Measurements from ENCODE around the gene GPR35.

GPR35 gene

DNA sequence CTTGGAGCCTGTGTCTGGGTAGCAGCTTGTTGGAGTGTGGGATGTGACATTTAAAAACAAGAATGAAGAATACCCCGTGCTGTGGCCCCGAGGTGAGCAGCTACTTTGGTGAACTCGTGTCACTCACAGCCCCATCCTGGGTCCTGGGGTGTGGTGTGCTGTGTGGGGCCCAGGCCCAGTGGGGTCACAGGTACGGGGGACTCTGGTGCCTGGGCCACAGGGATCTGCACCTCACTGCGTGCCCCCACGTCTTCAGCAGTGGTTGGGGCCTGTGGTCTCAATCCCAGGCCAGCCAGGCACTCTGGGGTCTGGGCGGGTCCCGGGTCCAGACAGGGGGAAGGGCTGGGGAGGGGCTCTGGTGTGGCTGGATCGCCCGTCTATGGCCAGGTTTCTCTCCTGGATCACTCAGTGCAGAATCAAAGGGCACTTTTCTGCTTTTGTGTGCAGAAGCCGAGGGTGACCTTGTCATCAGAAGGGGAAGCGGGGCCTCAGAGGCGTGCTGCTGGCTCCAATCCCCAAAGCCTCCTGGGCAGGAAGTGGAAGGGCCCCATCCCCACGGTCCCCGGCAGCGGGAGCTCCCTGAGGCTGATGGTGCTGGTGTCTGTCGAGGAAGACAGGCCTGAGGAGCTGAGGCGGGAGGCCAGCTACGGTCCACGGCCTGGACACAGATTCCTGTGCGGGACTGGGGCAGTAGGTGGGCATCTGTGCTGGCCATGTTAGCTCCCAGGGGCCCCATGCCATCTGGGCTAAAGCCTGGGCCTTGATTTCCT is 1.4 kb downstream of the GPR35 start:
- FAIRE-seq: no peak

DNA sequence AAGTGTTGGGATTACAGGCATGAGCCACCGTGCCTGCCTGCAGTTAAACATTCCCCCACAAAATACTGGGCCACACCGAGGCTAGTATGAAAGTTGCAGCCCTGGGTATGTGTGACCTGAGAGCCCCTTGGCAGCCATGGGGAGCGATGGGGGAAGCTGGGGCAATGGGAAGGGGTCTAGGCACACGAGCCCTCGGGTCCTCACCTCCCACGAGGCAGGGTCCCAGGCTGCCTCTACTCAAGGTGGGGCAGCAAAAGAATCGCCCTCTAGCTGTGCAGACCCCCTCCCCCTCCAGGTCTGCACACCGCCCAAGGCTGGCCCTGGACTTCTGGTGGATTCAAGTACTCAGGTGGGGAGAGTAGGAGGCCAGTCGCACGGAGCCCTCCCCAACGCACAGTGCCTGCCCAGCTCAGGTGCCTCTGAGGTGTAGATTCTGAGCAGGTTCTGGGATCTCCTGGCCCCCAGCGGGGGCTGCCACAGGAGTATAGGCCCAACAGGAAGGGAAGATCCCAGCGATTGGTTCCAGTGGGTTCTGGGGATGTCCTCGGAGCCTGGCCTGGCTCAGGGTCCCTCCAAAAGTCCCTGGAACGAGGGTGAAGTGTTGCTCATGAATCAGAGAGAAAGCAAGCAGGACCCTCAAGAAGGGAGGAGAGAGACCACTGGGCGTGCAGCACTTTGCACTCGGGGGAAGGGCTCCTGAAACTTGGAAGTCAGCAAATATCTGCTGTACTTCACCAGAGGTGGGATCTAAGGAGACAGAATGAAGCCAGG is 2.6 kb downstream of the GPR35 start:
- no peak for FAIRE-seq

DNA sequence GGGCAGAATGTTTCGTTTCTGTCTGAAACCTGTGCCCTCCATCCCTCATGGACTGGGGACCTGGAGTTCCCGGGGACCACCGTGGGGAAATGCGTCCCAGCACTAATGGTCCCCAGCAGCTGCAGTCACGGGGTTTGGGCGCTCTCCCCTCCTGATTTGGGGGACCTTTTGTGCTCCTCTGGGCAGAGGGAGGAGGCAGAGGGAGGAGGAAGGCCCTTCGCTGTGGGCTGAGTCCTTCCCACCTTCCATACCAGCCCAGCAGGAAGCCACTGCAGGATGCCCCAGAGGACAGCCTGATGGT is 3.2 kb downstream of the GPR35 start:
- FAIRE-seq: no peak

DNA sequence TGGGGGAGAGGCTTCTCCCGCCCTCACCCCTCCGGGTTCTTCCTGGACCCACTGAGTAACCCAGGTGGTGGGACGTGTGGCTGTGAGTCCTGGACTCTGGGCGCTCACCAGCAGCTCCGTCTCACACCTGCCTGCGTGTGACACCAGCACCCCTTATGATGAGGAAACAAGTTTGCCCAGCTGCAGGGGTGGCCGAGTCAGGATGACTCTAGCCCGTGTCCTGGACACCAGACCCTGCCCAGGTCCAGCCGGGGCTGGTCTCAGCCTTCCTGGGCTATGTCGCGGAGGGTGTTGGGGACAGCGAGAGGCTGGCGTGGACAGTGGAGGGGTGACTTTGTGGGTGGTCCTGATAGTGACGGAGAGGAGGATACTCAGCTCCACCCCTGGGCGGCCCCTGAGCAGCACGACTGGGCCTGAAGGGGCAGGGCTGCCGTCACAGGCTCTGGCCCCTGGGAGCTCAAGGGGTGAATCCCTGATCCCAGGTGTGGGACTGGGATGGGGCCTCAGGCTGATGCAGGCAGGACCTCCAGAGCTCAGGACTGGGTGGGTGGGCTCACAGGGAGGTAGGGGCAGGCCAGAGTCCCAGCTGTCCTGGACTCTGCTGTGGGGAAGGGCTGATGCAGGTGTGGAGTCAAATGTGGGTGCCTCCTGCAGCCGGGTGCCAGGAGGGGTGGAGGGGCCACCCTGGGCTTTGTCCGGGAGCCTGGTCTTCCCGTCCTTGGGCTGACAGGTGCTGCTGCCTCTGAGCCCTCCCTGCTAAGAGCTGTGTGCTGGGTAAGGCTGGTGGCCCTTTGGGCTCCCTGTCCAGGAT is 3.7 kb downstream of the GPR35 start:
- no peak for FAIRE-seq

DNA sequence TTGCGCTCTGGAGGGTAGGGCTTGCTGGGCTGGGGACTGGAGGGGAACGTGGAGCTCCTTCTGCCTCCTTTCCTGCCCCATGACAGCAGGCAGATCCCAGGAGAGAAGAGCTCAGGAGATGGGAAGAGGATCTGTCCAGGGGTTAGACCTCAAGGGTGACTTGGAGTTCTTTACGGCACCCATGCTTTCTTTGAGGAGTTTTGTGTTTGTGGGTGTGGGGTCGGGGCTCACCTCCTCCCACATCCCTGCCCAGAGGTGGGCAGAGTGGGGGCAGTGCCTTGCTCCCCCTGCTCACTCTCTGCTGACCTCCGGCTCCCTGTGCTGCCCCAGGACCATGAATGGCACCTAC is 4.3 kb downstream of the GPR35 start:
- no peak for FAIRE-seq

DNA sequence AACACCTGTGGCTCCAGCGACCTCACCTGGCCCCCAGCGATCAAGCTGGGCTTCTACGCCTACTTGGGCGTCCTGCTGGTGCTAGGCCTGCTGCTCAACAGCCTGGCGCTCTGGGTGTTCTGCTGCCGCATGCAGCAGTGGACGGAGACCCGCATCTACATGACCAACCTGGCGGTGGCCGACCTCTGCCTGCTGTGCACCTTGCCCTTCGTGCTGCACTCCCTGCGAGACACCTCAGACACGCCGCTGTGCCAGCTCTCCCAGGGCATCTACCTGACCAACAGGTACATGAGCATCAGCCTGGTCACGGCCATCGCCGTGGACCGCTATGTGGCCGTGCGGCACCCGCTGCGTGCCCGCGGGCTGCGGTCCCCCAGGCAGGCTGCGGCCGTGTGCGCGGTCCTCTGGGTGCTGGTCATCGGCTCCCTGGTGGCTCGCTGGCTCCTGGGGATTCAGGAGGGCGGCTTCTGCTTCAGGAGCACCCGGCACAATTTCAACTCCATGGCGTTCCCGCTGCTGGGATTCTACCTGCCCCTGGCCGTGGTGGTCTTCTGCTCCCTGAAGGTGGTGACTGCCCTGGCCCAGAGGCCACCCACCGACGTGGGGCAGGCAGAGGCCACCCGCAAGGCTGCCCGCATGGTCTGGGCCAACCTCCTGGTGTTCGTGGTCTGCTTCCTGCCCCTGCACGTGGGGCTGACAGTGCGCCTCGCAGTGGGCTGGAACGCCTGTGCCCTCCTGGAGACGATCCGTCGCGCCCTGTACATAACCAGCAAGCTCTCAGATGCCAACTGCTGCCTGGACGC is 4.9 kb downstream of the GPR35 start:
- FAIRE-seq: no peak

DNA sequence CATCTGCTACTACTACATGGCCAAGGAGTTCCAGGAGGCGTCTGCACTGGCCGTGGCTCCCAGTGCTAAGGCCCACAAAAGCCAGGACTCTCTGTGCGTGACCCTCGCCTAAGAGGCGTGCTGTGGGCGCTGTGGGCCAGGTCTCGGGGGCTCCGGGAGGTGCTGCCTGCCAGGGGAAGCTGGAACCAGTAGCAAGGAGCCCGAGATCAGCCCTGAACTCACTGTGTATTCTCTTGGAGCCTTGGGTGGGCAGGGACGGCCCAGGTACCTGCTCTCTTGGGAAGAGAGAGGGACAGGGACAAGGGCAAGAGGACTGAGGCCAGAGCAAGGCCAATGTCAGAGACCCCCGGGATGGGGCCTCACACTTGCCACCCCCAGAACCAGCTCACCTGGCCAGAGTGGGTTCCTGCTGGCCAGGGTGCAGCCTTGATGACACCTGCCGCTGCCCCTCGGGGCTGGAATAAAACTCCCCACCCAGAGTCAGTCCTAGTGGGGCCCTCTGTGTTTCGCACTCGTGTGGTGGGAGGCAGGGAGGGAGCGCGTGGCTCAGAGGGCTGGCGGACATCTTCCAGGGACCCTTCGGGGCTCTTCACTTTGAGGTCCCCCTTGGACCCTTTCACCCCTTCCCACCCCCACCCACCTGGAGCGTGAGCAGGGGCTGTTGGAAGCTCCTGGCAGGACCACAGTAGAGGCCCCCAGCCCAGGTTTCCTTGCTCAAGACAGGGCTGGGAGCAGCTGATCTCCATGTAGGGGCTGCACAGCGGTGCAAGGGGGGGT is 5.7 kb downstream of the GPR35 start:
- FAIRE-seq: no peak

DNA sequence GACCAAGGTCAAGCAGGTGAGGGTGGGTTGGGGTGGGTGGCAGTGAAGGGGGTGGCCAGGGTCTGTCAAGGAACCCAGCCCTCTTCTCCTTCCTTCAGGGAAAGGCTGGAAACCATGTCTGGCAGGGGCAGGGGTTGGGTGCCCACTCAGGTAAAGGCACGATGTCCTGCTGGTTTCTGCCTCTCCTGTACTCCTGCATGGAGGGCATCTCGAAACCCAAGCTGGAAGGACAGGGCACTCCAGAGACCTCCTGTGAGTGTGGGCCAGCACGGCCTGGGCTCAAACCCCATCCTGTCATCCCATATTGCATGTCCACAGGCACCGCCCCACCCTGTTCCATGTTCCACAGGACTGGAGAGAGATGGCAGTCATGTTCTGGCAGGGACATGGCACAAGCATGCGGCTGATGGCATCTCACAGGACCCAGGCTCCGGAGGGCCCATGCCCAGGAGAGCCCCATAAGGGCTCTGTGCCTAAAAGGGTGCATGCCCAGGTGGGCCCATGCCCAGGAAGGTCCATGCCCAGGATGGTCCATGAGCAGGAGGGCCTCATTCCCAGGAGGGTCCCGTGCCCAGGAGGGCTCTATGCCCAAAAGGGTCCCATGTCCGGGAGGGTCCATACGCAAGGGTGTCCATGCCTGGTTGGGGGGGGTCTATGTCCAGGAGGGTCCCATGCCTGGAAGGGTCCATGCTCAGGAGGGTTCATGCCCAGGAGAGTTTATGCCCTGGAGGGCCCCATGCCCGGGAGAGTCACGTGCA is 6.4 kb downstream of the GPR35 start:
- no peak for FAIRE-seq

DNA sequence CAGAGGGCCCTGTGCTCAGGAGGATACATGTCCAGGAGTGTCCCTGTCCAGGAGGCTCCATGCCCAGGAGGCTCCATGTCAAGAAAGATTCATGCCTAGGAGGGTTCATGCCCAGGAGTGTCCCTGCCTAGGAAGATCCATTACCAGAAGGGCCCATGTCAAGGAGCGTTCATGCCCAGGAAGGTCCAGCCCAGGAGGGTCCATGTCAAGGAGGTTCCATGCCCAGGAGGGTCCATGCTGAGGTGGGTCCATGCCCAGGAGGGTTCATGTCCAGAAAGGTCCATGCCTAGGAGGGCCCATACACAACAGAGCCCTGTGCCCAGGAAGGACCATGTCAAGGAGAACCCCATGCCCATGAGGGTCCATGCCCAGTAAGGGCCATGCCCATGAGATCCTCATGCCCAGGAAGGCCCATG is 7.0 kb downstream of the GPR35 start:
- FAIRE-seq: no peak

DNA sequence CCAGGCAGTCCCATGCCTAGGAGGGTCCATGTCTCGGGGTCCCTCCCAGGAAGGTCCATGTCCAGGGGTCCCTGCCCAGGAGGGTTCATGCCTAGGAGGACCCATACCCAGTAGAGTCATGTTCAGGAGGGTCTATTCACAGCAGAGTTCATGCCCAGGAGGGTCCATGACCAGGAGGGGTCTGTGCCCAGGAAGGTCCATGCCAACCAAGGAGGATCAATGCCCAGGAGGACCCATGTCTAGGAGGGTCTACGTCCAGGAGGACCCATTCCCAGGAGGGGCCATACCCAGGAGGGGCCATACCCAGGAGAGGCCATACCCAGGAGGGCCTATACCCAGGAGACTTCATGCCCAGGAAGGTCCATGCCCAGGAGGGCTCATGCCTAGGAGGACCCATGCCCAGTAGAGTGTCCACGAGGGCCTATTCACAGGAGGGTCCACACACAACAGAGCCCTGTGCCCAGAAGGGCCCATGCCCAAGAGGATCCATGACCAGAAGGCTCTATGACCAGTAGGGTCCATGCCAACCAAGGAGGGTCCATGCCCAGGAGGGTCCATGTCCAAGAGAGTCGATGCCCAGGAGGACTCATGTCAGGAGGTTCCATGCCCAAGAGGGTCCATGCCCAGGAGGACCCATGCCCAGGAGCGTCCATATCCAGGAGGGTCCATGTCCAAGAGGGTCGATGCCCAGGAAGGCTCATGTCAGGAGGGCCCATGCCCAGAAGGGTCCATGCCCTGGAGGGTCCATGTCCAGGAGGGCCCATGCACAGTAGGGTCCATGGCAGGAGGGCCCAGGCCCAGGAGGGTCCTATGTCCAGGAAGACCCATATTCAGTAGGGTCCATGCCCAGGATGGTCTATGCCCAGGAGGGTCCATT is 10.1 kb downstream of the GPR35 start:
- no peak for FAIRE-seq

DNA sequence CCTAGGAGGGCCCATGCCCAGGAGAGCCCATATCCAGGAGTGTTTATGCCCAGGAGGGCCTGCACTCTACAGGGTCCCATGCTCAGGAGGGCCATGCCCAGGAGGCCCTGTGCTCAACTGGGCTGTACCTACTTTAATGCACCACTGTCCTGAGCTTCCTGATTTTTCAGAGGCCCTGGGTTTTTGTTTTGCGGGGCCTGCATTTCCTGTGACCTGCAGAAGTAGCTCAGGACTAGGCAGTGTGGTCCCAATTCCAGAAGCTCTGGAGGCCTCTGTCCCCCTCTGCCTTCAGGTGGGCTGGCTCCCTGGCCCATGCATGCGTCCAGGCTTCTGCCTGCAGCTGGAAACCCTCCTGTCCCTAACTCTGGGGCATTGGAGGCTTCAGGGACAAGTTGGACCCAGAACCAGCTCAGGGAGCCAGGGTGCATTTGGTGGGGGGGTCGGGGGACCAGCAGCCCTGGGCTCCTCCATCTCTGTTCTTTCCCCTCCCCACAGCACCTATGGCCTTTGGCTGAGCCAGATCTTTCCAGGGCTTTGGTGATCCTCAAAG is 10.8 kb downstream of the GPR35 start:
- FAIRE-seq: no peak

DNA sequence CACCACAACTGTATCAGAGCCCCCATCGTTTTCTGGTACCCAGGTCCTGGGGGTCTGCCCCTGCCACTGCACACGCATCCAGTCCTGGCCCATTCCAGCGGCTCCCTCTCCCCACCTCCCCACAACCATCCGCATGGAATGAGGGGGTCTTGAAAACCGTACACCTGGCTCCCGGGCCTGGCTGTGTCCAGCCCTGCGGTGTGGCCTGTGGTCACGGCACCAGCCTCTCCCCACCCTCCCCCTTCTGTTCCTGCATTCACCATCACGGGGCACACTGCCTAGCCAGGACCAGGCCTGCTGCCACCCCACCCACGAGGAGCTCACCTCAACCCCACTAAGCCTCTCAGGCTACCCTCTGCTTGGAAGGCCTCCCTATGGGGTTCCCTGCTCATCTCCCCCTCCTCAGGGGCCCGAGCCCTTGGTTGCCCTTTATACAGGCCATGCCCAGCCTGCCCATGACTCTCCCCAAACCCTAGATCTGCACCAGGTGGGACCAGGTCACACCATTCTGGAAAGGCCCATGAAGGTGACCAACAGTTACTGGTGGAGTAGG is 11.4 kb downstream of the GPR35 start:
- no peak for FAIRE-seq

DNA sequence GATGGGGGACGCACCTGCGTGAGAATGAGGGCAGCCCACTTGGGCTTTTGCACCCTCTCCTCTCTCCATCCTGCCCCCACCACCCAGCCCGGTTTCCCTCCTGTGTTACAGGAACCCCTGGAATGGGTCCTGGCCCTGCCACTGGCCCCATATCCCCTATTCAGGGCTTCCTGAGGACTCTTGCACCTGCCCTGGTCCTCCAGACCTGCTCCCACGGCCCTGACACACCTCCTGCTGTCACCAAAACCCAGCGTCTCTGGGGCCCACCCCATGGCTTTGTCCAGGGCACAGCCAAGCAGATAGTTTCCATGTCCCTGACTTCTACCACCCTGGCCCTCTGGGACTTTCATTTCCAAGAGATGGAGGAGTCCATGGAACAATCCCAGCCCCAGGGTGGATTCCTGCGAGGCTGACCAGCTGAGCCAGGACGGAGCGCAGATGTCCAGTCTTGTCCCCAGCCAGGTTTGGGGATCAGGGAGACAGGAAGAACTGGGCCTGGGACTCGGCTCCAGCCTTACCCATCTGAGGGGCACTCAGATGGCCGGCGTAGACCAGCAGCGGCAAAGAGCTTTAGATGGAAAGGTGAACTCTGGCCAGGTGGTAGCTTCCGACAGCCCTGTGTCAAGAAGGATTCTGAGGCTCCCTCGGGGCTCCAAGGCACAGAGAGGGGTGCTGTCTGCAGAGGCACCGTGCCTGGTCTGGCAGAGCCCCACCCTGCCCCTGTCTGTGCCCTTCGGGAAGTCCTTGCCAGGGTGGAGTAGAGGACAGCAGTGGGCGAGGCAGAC is 12.0 kb downstream of the GPR35 start:
- FAIRE-seq: no peak

DNA sequence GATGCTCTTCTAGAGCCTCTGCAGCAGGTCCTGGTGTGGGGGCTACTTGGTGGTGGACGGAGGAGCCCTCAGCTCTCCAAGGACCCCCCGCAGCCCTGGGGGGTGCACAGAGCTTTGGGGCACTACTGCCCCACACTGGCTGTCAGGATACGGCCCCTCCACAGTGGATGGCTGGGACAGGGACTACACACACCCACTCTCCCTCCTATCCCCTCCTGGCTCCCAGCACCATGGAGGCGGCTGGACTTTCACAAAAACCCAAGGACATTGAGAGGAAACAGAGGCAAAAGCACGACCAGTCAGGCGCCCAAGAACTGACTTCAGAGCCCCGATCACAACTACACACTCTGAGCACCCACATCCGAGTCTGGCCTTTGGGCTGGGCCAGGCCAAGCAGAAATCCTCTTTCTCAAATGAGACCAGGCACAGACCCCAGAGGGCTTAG is 12.6 kb downstream of the GPR35 start:
- FAIRE-seq: no peak

DNA sequence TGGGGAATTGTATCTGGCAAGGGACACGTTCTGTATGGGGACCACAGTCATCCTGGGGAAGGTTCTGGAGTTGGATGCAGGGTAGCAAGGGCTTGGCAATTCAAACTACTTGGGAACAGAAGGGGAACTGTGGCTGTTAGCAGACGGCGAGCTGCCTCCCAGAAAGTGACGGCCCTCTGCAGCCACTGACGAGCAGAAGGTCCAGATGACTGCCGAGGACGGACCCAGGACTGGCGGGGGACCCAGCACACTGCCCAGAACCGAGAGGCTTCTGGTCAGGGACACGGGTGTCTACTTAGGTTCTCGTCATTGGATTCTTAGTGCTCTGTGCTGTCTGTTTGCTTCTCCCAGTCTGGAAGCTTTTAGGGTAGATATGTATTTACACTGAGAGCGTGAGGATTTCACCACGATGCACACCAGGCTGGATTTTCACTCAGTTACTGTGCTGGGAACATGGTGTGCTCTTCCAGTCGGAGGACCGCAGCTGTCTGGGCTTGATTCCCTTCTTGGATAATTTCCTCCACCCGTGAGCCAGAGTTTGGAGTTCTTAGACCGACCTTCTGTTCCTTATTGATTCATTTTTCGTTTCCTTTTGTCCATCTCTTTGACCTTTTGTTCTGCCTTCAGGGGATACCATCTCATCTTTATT is 13.4 kb downstream of the GPR35 start:
- no peak for FAIRE-seq

DNA sequence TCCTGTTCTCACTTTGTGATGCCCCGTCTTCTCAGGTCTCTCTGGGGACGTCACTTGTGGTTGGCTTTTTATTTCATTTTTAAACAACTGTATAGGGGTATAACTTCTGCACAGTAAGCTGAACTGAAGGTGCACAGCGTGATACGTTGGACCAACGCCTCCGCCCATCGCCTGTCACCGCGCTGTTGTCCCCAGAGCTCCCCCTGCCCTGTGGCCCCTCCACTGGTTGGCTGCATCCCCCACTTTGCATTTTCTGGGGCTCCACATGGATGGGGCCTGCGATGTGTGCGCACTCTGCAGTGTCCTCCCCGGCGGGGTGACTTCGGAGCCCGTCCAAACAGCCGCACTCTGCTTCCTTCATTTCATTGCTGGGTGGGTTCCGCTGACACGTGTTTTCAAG is 14.3 kb downstream of the GPR35 start:
- no peak for FAIRE-seq

DNA sequence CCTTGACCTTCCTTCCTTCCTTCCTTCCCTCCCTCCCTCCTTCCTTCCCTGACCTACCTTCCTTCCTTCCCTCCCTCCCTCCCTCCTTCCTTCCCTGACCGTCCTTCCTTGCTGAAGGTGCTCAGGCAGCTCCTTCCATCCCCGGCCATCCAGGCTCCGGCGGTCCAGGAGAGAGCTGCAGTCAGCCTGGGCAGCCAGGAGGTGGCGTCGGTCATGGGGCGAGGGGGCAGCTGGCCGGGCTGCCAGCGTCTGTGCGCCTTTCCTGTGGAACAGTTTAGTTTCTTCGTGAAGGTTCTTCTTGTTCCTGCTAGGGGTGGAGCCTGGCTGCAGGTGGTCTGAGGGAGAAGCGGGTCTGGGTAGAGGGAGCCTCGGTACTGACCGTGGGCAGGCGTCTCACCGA is 15.7 kb downstream of the GPR35 start:
- no peak for FAIRE-seq

DNA sequence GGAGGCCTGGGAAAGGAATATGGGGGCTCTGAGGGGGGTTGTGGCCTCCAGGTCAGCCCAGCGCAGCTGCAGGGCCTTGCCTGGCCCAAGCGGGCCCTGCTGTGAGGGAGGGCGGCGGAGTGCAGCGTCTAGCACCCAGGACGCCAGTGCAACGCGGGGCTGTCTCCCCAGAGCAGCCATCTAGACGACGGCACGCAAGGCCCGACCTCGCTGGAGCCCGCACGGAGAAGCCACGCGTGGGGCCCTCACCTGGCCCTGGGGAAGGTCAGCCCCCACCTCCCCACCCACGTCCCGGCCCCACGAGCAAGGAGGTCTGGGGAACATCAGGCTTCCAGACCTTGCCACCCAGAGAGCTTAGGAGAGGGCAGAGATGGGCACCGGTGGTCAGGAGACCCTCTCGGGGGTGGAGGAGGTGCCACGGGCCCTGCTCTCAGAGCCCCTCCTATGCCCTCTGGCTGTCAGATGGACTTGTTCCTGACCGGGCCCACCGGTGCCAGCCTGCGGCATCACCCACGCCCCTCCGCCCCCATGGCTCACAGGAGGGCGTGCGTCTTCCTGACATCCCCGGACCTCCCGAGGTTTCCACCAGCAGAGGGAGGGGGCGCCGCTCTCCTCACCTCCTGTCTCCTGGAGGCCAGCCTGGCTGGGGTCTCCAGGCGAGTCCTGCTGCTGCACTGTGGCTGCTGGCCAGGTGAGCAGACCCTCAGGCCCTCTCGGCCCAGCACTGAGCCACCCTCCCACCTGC is 17.0 kb downstream of the GPR35 start:
- no peak for FAIRE-seq
